Measurements from ENCODE around the gene LRSAM1. TPM values are rescaled to one million over a fixed set of nuclear protein-coding genes. Genes with fewer than 3 reads are reported as not detected.

Gene LRSAM1
- total RNA-seq, 1 donor from 2014 or later = 38.0 TPM

DNA sequence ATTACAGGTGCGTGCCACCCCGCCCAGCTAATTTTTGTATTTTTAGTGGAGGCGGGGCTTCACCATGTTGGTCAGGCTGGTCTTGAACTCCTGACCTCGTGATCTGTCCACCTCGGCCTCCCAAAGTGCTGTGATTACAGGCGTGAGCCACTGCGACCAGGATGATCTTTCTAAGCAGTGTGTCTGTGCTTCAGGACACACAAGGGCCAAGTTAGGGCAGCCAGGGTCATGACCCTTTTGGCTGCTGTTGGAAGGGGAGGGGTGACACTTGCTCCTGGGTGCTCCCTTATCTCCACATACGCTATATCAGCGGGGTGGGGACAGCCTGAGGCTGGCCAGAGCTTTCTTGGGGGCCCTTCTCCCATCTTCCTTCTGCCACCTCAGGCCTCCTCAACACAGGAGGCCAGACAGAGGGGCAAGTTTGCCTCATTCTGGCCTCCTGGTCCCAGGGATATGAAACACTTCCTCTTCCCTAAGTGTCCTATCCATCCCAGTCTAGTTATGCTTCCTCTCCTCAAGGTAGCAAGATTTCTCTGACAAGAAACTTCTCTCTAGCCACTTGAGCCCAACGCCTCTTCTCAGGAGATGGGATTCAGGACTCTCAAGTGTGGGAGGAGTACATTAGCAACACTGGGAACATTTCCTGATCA lies 29.1 kb upstream of the LRSAM1 start:
- H3K36me3 Mint-ChIP-seq (ENCODE audit: unreplicated experiment) = no peaks in the 10 kb centered on the region
- no peak overlapping the region for H3K4me3 Mint-ChIP-seq (ENCODE audit: unreplicated experiment)
- TF ChIP-seq, protein P1, sequence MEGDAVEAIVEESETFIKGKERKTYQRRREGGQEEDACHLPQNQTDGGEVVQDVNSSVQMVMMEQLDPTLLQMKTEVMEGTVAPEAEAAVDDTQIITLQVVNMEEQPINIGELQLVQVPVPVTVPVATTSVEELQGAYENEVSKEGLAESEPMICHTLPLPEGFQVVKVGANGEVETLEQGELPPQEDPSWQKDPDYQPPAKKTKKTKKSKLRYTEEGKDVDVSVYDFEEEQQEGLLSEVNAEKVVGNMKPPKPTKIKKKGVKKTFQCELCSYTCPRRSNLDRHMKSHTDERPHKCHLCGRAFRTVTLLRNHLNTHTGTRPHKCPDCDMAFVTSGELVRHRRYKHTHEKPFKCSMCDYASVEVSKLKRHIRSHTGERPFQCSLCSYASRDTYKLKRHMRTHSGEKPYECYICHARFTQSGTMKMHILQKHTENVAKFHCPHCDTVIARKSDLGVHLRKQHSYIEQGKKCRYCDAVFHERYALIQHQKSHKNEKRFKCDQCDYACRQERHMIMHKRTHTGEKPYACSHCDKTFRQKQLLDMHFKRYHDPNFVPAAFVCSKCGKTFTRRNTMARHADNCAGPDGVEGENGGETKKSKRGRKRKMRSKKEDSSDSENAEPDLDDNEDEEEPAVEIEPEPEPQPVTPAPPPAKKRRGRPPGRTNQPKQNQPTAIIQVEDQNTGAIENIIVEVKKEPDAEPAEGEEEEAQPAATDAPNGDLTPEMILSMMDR (IDR thresholded peaks at IDR 0.05; ENCODE audit: partially characterized antibody, unreplicated experiment) = no peak

DNA sequence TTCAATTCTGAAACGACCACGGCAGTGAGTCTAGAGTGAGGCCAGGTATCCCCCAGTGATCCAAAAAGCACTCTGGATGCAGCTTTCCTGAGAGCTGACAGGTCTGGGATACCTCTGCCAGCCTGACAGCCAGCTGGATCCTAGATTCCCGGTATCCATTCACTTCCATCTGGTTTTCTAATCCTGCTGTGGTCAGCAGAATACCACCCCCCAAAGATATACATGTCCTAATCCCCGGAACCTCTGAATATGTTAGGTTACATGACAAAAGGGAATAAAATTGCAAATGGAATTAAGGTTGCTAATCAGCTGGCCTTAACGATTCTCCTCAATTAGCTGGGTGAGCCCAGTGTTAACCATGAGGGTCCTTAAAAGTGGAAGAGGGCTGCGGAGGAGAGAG lies 28.5 kb upstream of the LRSAM1 start:
- peaks cover 8% of the 10 kb centered on the region for H3K9me3 Mint-ChIP-seq (ENCODE audit: unreplicated experiment)
- H3K4me1 Mint-ChIP-seq (ENCODE audit: low read depth, unreplicated experiment) = peaks cover 20% of the 10 kb centered on the region
- peak overlapping the region; percentile 98 for H3K4me3 Mint-ChIP-seq (ENCODE audit: unreplicated experiment)
- TF ChIP-seq, protein P1 (IDR thresholded peaks at IDR 0.05; ENCODE audit: partially characterized antibody, unreplicated experiment) = no peak
- no peak for DNase-seq
- no peaks in the 10 kb centered on the region for H3K36me3 Mint-ChIP-seq (ENCODE audit: unreplicated experiment)
- H3K27ac Mint-ChIP-seq (ENCODE audit: unreplicated experiment) = peak overlapping the region; percentile 33
- peaks cover 2% of the 10 kb centered on the region for H3K27me3 Mint-ChIP-seq (ENCODE audit: unreplicated experiment)

More for the DNA sequence above, 29.1 kb upstream of the LRSAM1 start:
- Mint-ChIP-seq H3K27ac (ENCODE audit: unreplicated experiment) (no peak overlapping the region), H3K27me3 (ENCODE audit: unreplicated experiment) (peaks cover 2% of the 10 kb centered on the region), H3K9me3 (ENCODE audit: unreplicated experiment) (peaks cover 8% of the 10 kb centered on the region), H3K4me1 (ENCODE audit: low read depth, unreplicated experiment) (peaks cover 20% of the 10 kb centered on the region)
- no peak for DNase-seq

DNA sequence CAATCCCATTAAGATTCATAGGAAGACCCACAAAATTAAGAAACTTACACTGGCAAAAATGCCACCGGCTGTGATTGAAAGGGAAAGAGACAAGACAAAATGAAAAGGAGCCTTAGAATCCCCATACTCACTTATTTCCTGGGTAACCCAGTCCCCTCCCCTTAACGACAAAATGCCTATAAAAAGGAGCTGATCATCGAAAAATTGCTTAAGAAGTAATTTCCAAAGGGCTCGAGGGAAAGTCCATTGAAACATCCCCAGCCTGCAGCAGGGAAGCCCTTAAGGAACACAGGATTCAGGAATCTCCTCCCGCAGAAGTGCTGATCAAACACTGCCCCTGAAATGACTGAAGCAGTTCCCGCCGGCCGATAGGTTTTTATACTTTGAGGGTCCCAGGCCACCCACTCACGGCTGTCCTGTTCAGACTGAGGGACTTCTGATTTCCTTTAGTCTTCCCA lies 27.8 kb upstream of the LRSAM1 start:
- H3K9me3 Mint-ChIP-seq (ENCODE audit: unreplicated experiment) = peaks cover 8% of the 10 kb centered on the region
- peak overlapping the region; percentile 98 for H3K4me3 Mint-ChIP-seq (ENCODE audit: unreplicated experiment)

GRCh38 chr9:127423934-127424675 lies 27.2 kb upstream of the LRSAM1 start, which contains the start of gene ZNF79:
Gene ZNF79, plus strand, starts transcription at chr9:127424382. Its CDS starts 406 bp downstream, at chr9:127424788.
- Mint-ChIP-seq H3K27ac (ENCODE audit: unreplicated experiment) (peak within 1 kb of the TSS; percentile 99), H3K36me3 (ENCODE audit: unreplicated experiment) (no peaks in the 10 kb centered on the region), H3K9me3 (ENCODE audit: unreplicated experiment) (peaks cover 6% of the 10 kb centered on the region), H3K27me3 (ENCODE audit: unreplicated experiment) (no peaks in the 10 kb centered on the region), H3K4me3 (ENCODE audit: unreplicated experiment) (peak within 1 kb of the TSS; percentile 98), H3K4me1 (ENCODE audit: low read depth, unreplicated experiment) (peaks cover 13% of the 10 kb centered on the region)
- TF ChIP-seq, protein P1 (IDR thresholded peaks at IDR 0.05; ENCODE audit: partially characterized antibody, unreplicated experiment) = no peak
- DNase-seq = peak; percentile 95

More for the DNA sequence above, 27.8 kb upstream of the LRSAM1 start:
- no peak for DNase-seq
- TF ChIP-seq, protein P1 (IDR thresholded peaks at IDR 0.05; ENCODE audit: partially characterized antibody, unreplicated experiment) = no peak
- Mint-ChIP-seq H3K27me3 (ENCODE audit: unreplicated experiment) (peaks cover 2% of the 10 kb centered on the region), H3K4me1 (ENCODE audit: low read depth, unreplicated experiment) (peaks cover 18% of the 10 kb centered on the region), H3K36me3 (ENCODE audit: unreplicated experiment) (no peaks in the 10 kb centered on the region), H3K27ac (ENCODE audit: unreplicated experiment) (peak overlapping the region; percentile 99)

DNA sequence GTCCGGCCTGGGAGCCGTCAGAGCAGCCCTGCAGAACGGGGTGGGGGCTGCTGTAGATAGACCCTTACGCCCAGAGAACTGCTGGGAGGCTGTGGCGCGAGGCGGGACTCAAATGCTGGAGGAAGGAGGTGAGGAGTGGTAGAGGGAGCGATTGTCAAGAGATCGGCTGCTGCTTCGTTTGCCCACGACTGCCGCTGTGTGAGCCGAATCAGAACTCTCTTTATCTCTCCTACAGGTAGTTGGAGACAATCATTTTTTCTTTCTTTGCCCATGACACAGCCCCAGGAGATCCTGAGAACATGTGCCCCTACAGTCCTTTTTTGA lies 26.7 kb upstream of the LRSAM1 start:
- TF ChIP-seq, protein P1 (IDR thresholded peaks at IDR 0.05; ENCODE audit: partially characterized antibody, unreplicated experiment) = no peak
- Mint-ChIP-seq H3K9me3 (ENCODE audit: unreplicated experiment) (peaks cover 6% of the 10 kb centered on the region), H3K27me3 (ENCODE audit: unreplicated experiment) (no peaks in the 10 kb centered on the region), H3K36me3 (ENCODE audit: unreplicated experiment) (no peaks in the 10 kb centered on the region), H3K27ac (ENCODE audit: unreplicated experiment) (peak overlapping the region; percentile 99), H3K4me1 (ENCODE audit: low read depth, unreplicated experiment) (peaks cover 13% of the 10 kb centered on the region), H3K4me3 (ENCODE audit: unreplicated experiment) (peak overlapping the region; percentile 98)
- no peak for DNase-seq

Data from glutamatergic neuron (in vitro differentiated cells).